Stimulated activated CD4-positive, alpha-beta T cell treated with anti-CD3 and anti-CD28 coated beads, Interleukin-1b, Interleukin-23, amount 100 ng/mL, for 24 hours (primary cell): ENCODE data around the gene OR2J3.
"Not testable (repeated sequence)": the region's sequence is repeated elsewhere in the genome, so short reads cannot be mapped to it uniquely, and the experiment has no call there.

Experiments
- DNase-seq, 4 experiments: peaks; one replicate each; pipeline ENCODE4 v3.0.0-alpha.2; 2020; ENCODE audit warnings: low read depth in 4 of 4, low spot score in 1 of 4

The OR2J3 gene

DNA sequence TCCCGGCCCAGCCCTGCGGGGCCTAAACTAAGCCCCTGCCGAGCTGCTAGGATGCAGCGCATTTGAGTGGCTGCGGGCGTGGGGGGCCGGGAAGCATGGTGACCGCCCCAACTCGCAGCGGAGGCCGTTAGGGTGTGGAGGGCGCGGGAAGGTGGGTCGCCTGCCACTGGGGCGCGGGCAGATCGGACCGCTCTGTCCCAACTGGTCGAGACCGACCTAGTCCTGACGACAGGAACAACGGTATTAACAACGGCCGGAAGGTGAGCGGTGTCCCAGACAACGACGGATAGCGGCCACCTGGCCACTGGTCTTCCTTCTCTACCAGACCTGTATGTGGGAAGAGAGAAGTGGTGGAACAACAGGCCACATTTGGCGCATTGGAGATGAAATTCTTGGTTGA, 52.1 kb downstream of the OR2J3 start:
- not testable (repeated sequence) for DNase-seq
